GM12892 (cell line): Measurements from ENCODE around the gene GSTT2.

Source experiments
- POLR2A ChIP-seq: IDR thresholded peaks from 2 replicates; pipeline ENCODE4 v1.6.1; 2011; ENCODE audit warnings: low read depth, low read length, control low read depth
- POLR2AphosphoS5 ChIP-seq: IDR thresholded peaks from 2 replicates; pipeline ENCODE4 v1.6.1; 2011; ENCODE audit warnings: low read depth, low read length, control low read depth
- TAF1 ChIP-seq: IDR thresholded peaks from 2 replicates; pipeline ENCODE4 v1.6.1; 2011; ENCODE audit warnings: low read depth, mild to moderate bottlenecking, control low read depth, low read length, borderline replicate concordance

DNA sequence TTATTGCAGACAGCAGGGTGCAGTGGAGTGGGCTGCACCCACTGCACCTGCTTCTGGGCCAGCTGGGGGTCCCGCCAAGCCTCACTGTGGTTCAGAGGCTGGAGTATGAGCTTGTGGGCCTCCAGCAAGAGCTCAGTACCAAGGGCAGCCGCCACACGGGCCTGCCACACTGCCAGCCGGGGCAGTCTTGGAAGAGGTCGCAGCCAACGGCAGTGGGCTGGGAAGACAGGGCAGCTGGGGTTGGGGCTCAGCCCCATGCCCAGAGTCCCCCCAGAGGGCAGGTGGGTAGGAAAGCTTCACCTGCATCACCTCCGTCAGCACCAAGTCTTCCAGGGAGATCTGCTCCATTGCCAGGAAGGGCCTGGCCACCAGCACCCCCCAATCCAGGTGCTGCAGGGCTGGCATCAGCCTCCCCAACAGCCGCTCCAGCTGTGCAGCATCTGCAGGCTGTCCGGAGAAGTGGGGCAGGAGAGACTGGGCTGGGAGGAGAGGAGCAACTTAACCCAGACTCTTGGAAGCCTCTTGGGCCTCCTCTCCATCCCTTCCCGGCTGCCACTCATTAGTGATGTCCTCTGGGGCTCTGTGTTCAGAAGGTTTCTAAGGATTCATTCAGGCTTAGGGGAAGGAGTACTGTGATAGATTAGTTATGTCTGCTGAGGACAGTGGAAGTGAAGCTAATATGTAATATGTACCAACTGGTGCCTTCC, 26.4 kb downstream of the GSTT2 start:
- no peak for TF ChIP-seq TAF1
- TF ChIP-seq POLR2A, result no peak
- no peak for TF ChIP-seq POLR2AphosphoS5
